H9 (cell line): ENCODE data around the gene PPP1R14B. TPM values are rescaled to one million over a fixed set of nuclear protein-coding genes. Genes with fewer than 3 reads are reported as not detected.

ENCODE experiments used
- DNase-seq: peaks from one replicate; pipeline ENCODE4 v3.0.0-alpha.2; 2017
- H2AFZ ChIP-seq: one replicate; pipeline ENCODE4 v1.6.1; 2013; ENCODE audit warnings: mild to moderate bottlenecking, low read length, control low read depth, moderate library complexity
- H2AK5ac ChIP-seq: 2 replicates; pipeline ENCODE4 v1.6.1; 2013; ENCODE audit warnings: low read length, control low read depth, mixed read lengths; ENCODE audit not compliant: insufficient read length
- H2BK120ac ChIP-seq: one replicate; pipeline ENCODE4 v1.6.1; 2013; ENCODE audit warnings: low read depth, mild to moderate bottlenecking, low read length, control low read depth, inconsistent platforms; ENCODE audit not compliant: poor library complexity, severe bottlenecking
- H2BK12ac ChIP-seq: 2 replicates; pipeline ENCODE4 v1.6.1; 2013; ENCODE audit warnings: low read length, control low read depth, mixed read lengths, low read depth; ENCODE audit not compliant: insufficient read length
- H2BK15ac ChIP-seq: 2 replicates; pipeline ENCODE4 v1.6.1; 2013; ENCODE audit warnings: low read depth, low read length, control low read depth
- H2BK20ac ChIP-seq: one replicate; pipeline ENCODE4 v1.6.1; 2013; ENCODE audit warnings: low read depth, mild to moderate bottlenecking, low read length, control low read depth, inconsistent platforms; ENCODE audit not compliant: poor library complexity, severe bottlenecking
- H2BK5ac ChIP-seq: 2 replicates; pipeline ENCODE4 v1.6.1; 2013; ENCODE audit warnings: low read length, control low read depth, mixed read lengths; ENCODE audit not compliant: insufficient read length
- H3K14ac ChIP-seq: 2 replicates; pipeline ENCODE4 v1.6.1; 2013; ENCODE audit warnings: low read length, control low read depth; ENCODE audit not compliant: insufficient read depth
- H3K18ac ChIP-seq: 2 replicates; pipeline ENCODE4 v1.6.1; 2013; ENCODE audit warnings: low read depth, mild to moderate bottlenecking, mixed read lengths, low read length, control low read depth; ENCODE audit not compliant: insufficient read length
- H3K23ac ChIP-seq: 2 replicates; pipeline ENCODE4 v1.6.1; 2013; ENCODE audit warnings: low read length, control low read depth, mixed read lengths, low read depth; ENCODE audit not compliant: insufficient read length
- H3K23me2 ChIP-seq: 2 replicates; pipeline ENCODE4 v1.6.1; 2013; ENCODE audit warnings: low read depth, mild to moderate bottlenecking, mixed read lengths, low read length, control low read depth; ENCODE audit not compliant: insufficient read length, poor library complexity, severe bottlenecking
- H3K27ac ChIP-seq: 2 replicates; pipeline ENCODE4 v1.5.1; 2013; ENCODE audit warnings: low read length, control low read depth, mixed read lengths, low read depth; ENCODE audit not compliant: insufficient read length
- H3K27me3 ChIP-seq: 2 replicates; pipeline ENCODE4 v1.6.1; 2013; ENCODE audit warnings: low read length, control low read depth, inconsistent platforms; ENCODE audit not compliant: insufficient read depth
- H3K4ac ChIP-seq: 2 replicates; pipeline ENCODE4 v1.6.1; 2013; ENCODE audit warnings: low read depth, mild to moderate bottlenecking, control low read depth, inconsistent platforms, low read length, moderate library complexity
- H3K4me1 ChIP-seq: 2 replicates; pipeline ENCODE4 v1.6.1; 2013; ENCODE audit warnings: low read length, control low read depth, inconsistent platforms; ENCODE audit not compliant: insufficient read depth
- H3K4me2 ChIP-seq: 2 replicates; pipeline ENCODE4 v1.6.1; 2013; ENCODE audit warnings: low read length, control low read depth, mixed read lengths; ENCODE audit not compliant: insufficient read length, insufficient read depth
- H3K56ac ChIP-seq: 2 replicates; pipeline ENCODE4 v1.6.1; 2013; ENCODE audit warnings: low read depth, mild to moderate bottlenecking, mixed read lengths, low read length, control low read depth; ENCODE audit not compliant: insufficient read length
- H3K79me1 ChIP-seq: 2 replicates; pipeline ENCODE4 v1.6.1; 2013; ENCODE audit warnings: low read depth, mild to moderate bottlenecking, moderate library complexity, low read length, control low read depth, inconsistent platforms; ENCODE audit not compliant: insufficient read depth, poor library complexity, severe bottlenecking
- H3K79me2 ChIP-seq: 2 replicates; pipeline ENCODE4 v1.6.1; 2013; ENCODE audit warnings: low read length, control low read depth, inconsistent platforms; ENCODE audit not compliant: insufficient read depth
- H3K9ac ChIP-seq: 2 replicates; pipeline ENCODE4 v1.6.1; 2013; ENCODE audit warnings: low read length, control low read depth, mixed read lengths; ENCODE audit not compliant: insufficient read length; ENCODE audit errors: extremely low read depth
- H3K9me3 ChIP-seq: one replicate; pipeline ENCODE4 v1.6.1; 2013; ENCODE audit warnings: low read depth, low read length, inconsistent platforms; ENCODE audit not compliant: control insufficient read depth
- H3T11ph ChIP-seq: one replicate; pipeline ENCODE4 v1.6.1; 2013; ENCODE audit warnings: mild to moderate bottlenecking, low read length, control low read depth, inconsistent platforms
- H4K20me1 ChIP-seq: one replicate; pipeline ENCODE4 v1.6.1; 2013; ENCODE audit not compliant: control insufficient read depth, insufficient read length, insufficient read depth
- H4K5ac ChIP-seq: 2 replicates; pipeline ENCODE4 v1.6.1; 2013; ENCODE audit warnings: low read depth, mild to moderate bottlenecking, mixed read lengths, low read length, control low read depth; ENCODE audit not compliant: insufficient read length
- H4K8ac ChIP-seq: replicated peaks from 2 replicates; pipeline ENCODE4 v1.6.1; 2013; ENCODE audit warnings: low read length, control low read depth, mixed read lengths, low read depth; ENCODE audit not compliant: insufficient read length
- H4K91ac ChIP-seq: 2 replicates; pipeline ENCODE4 v1.6.1; 2013; ENCODE audit warnings: low read depth, mild to moderate bottlenecking, moderate library complexity, mixed read lengths, low read length, control low read depth; ENCODE audit not compliant: insufficient read length
- H3K27ac Mint-ChIP-seq, 3 experiments: 2 replicates in 2 of 3; 3 replicates in 1 of 3; pipeline ENCODE4 v1.8.0; 2020 to 2021; ENCODE audit warnings: mixed read lengths in 3 of 3, mild to moderate bottlenecking in 1 of 3, moderate library complexity in 1 of 3
- H3K27me3 Mint-ChIP-seq: 2 replicates; pipeline ENCODE4 v1.8.0; 2021; ENCODE audit warnings: low read depth, mild to moderate bottlenecking, moderate library complexity, mixed read lengths
- H3K36me3 Mint-ChIP-seq, 3 experiments: 2 replicates in 2 of 3; 3 replicates in 1 of 3; pipeline ENCODE4 v1.8.0; 2020 to 2021; ENCODE audit warnings: low read depth in 3 of 3, mixed read lengths in 3 of 3; ENCODE audit not compliant: insufficient read depth in 1 of 3
- H3K4me1 Mint-ChIP-seq, 2 experiments: 2 replicates each; pipeline ENCODE4 v1.8.0; 2020; ENCODE audit warnings: mixed read lengths in 2 of 2
- H3K4me3 Mint-ChIP-seq, 2 experiments: 2 replicates in 1 of 2; 3 replicates in 1 of 2; pipeline ENCODE4 v1.8.0; 2020 to 2021; ENCODE audit warnings: mild to moderate bottlenecking in 2 of 2, mixed read lengths in 2 of 2, moderate library complexity in 1 of 2
- H3K9me3 Mint-ChIP-seq, 2 experiments: 2 replicates in 1 of 2; 3 replicates in 1 of 2; pipeline ENCODE4 v1.8.0; 2020; ENCODE audit warnings: mild to moderate bottlenecking in 2 of 2, mixed read lengths in 2 of 2, moderate library complexity in 1 of 2
- CTCF ChIP-seq: fragments of 200-600 bp; sonication (generic); conservative IDR thresholded peaks from 3 replicates; pipeline ENCODE4 v1.8.0; 2021; ENCODE audit warnings: antibody characterized with exemption, mild to moderate bottlenecking
- WGBS: extraction: QIAGEN DNeasy Blood & Tissue Kit; methylation state at CpG from one replicate; pipeline ENCODE4 v1.1.7; 2013; ENCODE audit warnings: missing lambda C conversion rate, low lambda C conversion rate, mixed read lengths; ENCODE audit not compliant: insufficient read length; ENCODE audit errors: extremely low coverage; 5-methylcytosine and 5-hydroxymethylcytosine counted together
- total RNA-seq: library from RNA; stranded (reverse); gene quantifications from 2 replicates; pipeline ENCODE4 v1.2.1, GENCODE V29; 2021

The PPP1R14B gene
- total RNA-seq, 1 experiment from 2014 or later = 358 TPM

- H3K79me2 ChIP-seq = no peaks in the 10 kb centered on the region
- no peak overlapping the region for H2AK5ac ChIP-seq
- Mint-ChIP-seq H3K27me3 (no peaks in the 10 kb centered on the region; the same call in none of the 2 replicates), H3K27ac (no peak overlapping the region), H3K9me3 (no peaks in the 10 kb centered on the region), H3K36me3 (peaks cover 0 to 16% (median 15%) of the 10 kb centered on the region in 3 experiments; a peak in 5 of 7 replicates), H3K4me3 (no peak overlapping the region), H3K4me1 (peaks cover 10 to 15% of the 10 kb centered on the region in 2 experiments)
- H2BK120ac ChIP-seq = no peak overlapping the region
- no peak overlapping the region for H3T11ph ChIP-seq
- no peaks in the 10 kb centered on the region for H3K9me3 ChIP-seq
- TF ChIP-seq CTCF = no peak
- H4K5ac ChIP-seq = no peak overlapping the region
- peaks cover 2% of the 10 kb centered on the region for H4K20me1 ChIP-seq
- H3K9ac ChIP-seq = no peak overlapping the region
- H3K23ac ChIP-seq = no peak overlapping the region
- no peak overlapping the region for H3K4me2 ChIP-seq
- H2AFZ ChIP-seq = no peak overlapping the region
- no peaks in the 10 kb centered on the region for H3K4me1 ChIP-seq
- no CpG with 5 or more reads among the region's 17 CpGs for WGBS
- H3K56ac ChIP-seq = no peak overlapping the region
- no peaks in the 10 kb centered on the region for H3K79me1 ChIP-seq
- H3K14ac ChIP-seq = no peak overlapping the region
- H4K91ac ChIP-seq = no peak overlapping the region
- no peak overlapping the region for H4K8ac ChIP-seq
- no peak overlapping the region for H2BK5ac ChIP-seq
- H3K23me2 ChIP-seq = peaks cover under 1% of the 10 kb centered on the region
- H3K18ac ChIP-seq = no peak overlapping the region
- DNase-seq = no peak
- H3K27me3 ChIP-seq = no peaks in the 10 kb centered on the region
- no peak overlapping the region for H2BK12ac ChIP-seq
- no peak overlapping the region for H3K27ac ChIP-seq
- no peak overlapping the region for H3K4ac ChIP-seq
- no peak overlapping the region for H2BK20ac ChIP-seq
- H2BK15ac ChIP-seq = no peak overlapping the region
Observed at GRCh38 chr11:64276653-64277431, 30.1 kb upstream of the PPP1R14B start.
